HepG2 (cell line): ENCODE data around the gene CDRT4. TPM values are rescaled to one million over a fixed set of nuclear protein-coding genes. Genes with fewer than 3 reads are reported as not detected.

Experiments used
- ATAC-seq: fragments of 200-7000 bp; cut with Tn5 transposase; 3 replicates; pipeline ENCODE4 v1.9.1; 2020; ENCODE audit warnings: mild to moderate bottlenecking, moderate library complexity
- BruUV-seq: library from RNA; stranded (reverse); fragments of 400-500 nt; replicated peaks from 2 replicates; lab custom pipeline; 2021; lab: Mats Ljungman, UMichigan
- CTCF ChIA-PET: fragments of 300-600 bp; formaldehyde crosslinking; extraction: SDS; loops from one replicate; lab custom pipeline; 2021; ENCODE audit warnings: low total read pairs, inconsistent platforms, low intra/inter-chr PET ratio; lab: Yijun Ruan, JAX
- POLR2A ChIA-PET: fragments of 350-600 bp; sonication (Branson Sonifier 250); formaldehyde crosslinking; loops from one replicate; lab custom pipeline; 2020; ENCODE audit warnings: antibody characterized with exemption, inconsistent platforms; lab: Yijun Ruan, JAX
- DNase-seq: peaks from one replicate; pipeline ENCODE4 v3.0.0-alpha.2; 2015; ENCODE audit warnings: low spot score
- FAIRE-seq: peaks from 3 replicates; lab custom pipeline; 2011; peaks lifted over from hg19 to GRCh38; lab: Jason Lieb, UNC
- H2AFZ ChIP-seq: one replicate; pipeline ENCODE4 v1.6.1; 2011; ENCODE audit warnings: low read length, inconsistent platforms
- H3K27ac ChIP-seq: fragments of 300-600 bp; 3 replicates; pipeline ENCODE4 v1.8.0; 2011; ENCODE audit warnings: mixed run types, mild to moderate bottlenecking, mixed read lengths, low read length, inconsistent platforms; ENCODE audit not compliant: insufficient read depth; ENCODE audit errors: extremely low read length
- H3K27me3 ChIP-seq, 2 experiments: fragments of 200-600 bp in 1 of 2; 2 replicates in 1 of 2; 3 replicates in 1 of 2; pipeline versions ENCODE4 v1.6.0 to v1.8.0; 2011; ENCODE audit warnings: low read length in 2 of 2, mild to moderate bottlenecking in 2 of 2, moderate library complexity in 2 of 2, inconsistent platforms in 1 of 2; ENCODE audit not compliant: insufficient read depth in 2 of 2, control insufficient read depth in 1 of 2
- H3K36me3 ChIP-seq, 2 experiments: fragments of 200-600 bp in 1 of 2; replicated peaks in 1 of 2; 2 replicates in 1 of 2; 3 replicates in 1 of 2; pipeline versions ENCODE4 v1.5.1 to v1.8.0; 2011; ENCODE audit warnings: low read length in 2 of 2, inconsistent platforms in 1 of 2; ENCODE audit not compliant: insufficient read depth in 2 of 2, control insufficient read depth in 1 of 2
- H3K4me1 ChIP-seq: 2 replicates; pipeline ENCODE4 v1.5.1; 2012; ENCODE audit warnings: low read length, inconsistent platforms; ENCODE audit not compliant: insufficient read depth
- H3K4me2 ChIP-seq: 2 replicates; pipeline ENCODE4 v1.6.0; 2011; ENCODE audit warnings: low read depth, low read length, inconsistent platforms
- H3K4me3 ChIP-seq, 3 experiments: fragments of 200-600 bp in 1 of 3; sonication (generic), shearing (Covaris generic) in 1 of 3; replicated peaks in 1 of 3; 2 replicates each; pipeline ENCODE4 v1.5.1; 2011 to 2016; ENCODE audit warnings: low read length in 3 of 3, inconsistent platforms in 2 of 3, low read depth in 2 of 3, mild to moderate bottlenecking in 2 of 3, control low read depth in 1 of 3, mixed read lengths in 1 of 3; ENCODE audit not compliant: insufficient read depth in 1 of 3
- H3K79me2 ChIP-seq: one replicate; pipeline ENCODE4 v1.6.1; 2011; ENCODE audit warnings: low read length, inconsistent platforms; ENCODE audit not compliant: insufficient read depth
- H3K9ac ChIP-seq: 2 replicates; pipeline ENCODE4 v1.6.0; 2011; ENCODE audit warnings: mild to moderate bottlenecking, low read depth, low read length, inconsistent platforms; ENCODE audit not compliant: insufficient read depth
- H3K9me3 ChIP-seq: 2 replicates; pipeline ENCODE4 v1.5.1; 2012; ENCODE audit warnings: mild to moderate bottlenecking, low read length
- H4K20me1 ChIP-seq: 2 replicates; pipeline ENCODE4 v1.6.0; 2011; ENCODE audit warnings: inconsistent platforms, mild to moderate bottlenecking, low read length, moderate library complexity; ENCODE audit not compliant: insufficient read depth
- FOXP4 ChIP-seq: sonication (generic); formaldehyde crosslinking; IDR thresholded peaks from 2 replicates; pipeline ENCODE4 v1.4.0; 2020; ENCODE audit warnings: missing genetic modification reagents
- MAFF ChIP-seq: IDR thresholded peaks from 2 replicates; pipeline ENCODE4 v1.6.1; 2011; ENCODE audit warnings: low read depth, low read length, improper control_type of control experiment
- SYNCRIP ChIP-seq: fragments of 200-400 bp; formaldehyde crosslinking; IDR thresholded peaks from 2 replicates; pipeline ENCODE4 v1.6.1; 2018; ENCODE audit warnings: mild to moderate bottlenecking, low read depth, low read length; ENCODE audit not compliant: insufficient read depth
- ZFP1 ChIP-seq: IDR thresholded peaks from 2 replicates; pipeline ENCODE4 v1.6.1; 2016
- ZNF138 ChIP-seq: sonication (generic); formaldehyde crosslinking; IDR thresholded peaks from 2 replicates; pipeline ENCODE4 v1.5.0; 2020; ENCODE audit warnings: mild to moderate bottlenecking, low read depth, missing genetic modification reagents
- ZNF264 ChIP-seq: sonication (generic); formaldehyde crosslinking; IDR thresholded peaks from 2 replicates; pipeline ENCODE4 v1.4.0; 2020; ENCODE audit warnings: missing genetic modification reagents
- ZNF503 ChIP-seq: sonication (generic); formaldehyde crosslinking; IDR thresholded peaks from 2 replicates; pipeline ENCODE4 v1.4.0; 2020; ENCODE audit warnings: missing genetic modification reagents
- ZNF569 ChIP-seq: sonication (generic); formaldehyde crosslinking; IDR thresholded peaks from 2 replicates; pipeline ENCODE4 v1.5.0; 2020; ENCODE audit warnings: mild to moderate bottlenecking, missing genetic modification reagents, moderate library complexity, borderline replicate concordance
- ZSCAN29 ChIP-seq: sonication (generic); formaldehyde crosslinking; conservative IDR thresholded peaks from 2 replicates; pipeline ENCODE4 v1.4.0; 2020; ENCODE audit warnings: mild to moderate bottlenecking, missing genetic modification reagents
- ZXDC ChIP-seq: sonication (generic); formaldehyde crosslinking; IDR thresholded peaks from 2 replicates; pipeline ENCODE4 v1.5.0; 2020; ENCODE audit warnings: mild to moderate bottlenecking, missing genetic modification reagents
- WGBS: methylation state at CpG from one replicate; pipeline ENCODE4 v1.1.6; 2017; ENCODE audit warnings: low lambda C conversion rate; 5-methylcytosine and 5-hydroxymethylcytosine counted together
- in situ Hi-C: cut with HindIII; loops from 2 replicates; pipeline ENCODE4 v1.10.0; 2017; ENCODE audit warnings: low pct_unique_long_range_greater_than_20kb; ENCODE audit not compliant: extremely low pct_ligation_motif_present
- intact Hi-C: fragments of 100-400 bp; cut with micrococcal nuclease; formaldehyde crosslinking; loops from one replicate; pipeline ENCODE4 v1.10.0; 2022; ENCODE audit not compliant: unreplicated experiment
- polyA plus RNA-seq, 8 experiments: library from polyadenylated mRNA; depleted of rRNA in 3 of 8; stranded (reverse) in 7 of 8; unstranded in 1 of 8; fragments of >200 nt; fragmentation: Illumina TruSeq in 4 of 8; extraction: Trizol in 4 of 8; gene quantifications; 2 replicates each; pipeline versions ENCODE4 v1.2.1 to v1.2.3, GENCODE V29; 2011 to 2016; ENCODE audit warnings: low read depth in 4 of 8, missing spikeins in 1 of 8, mixed read lengths in 1 of 8; ENCODE audit not compliant: insufficient read depth in 1 of 8
- total RNA-seq, 5 experiments: library from RNA; depleted of rRNA; stranded (reverse); fragments of >200 nt; fragmentation: Illumina TruSeq; extraction: Trizol; gene quantifications; 2 replicates each; pipeline ENCODE4 v1.2.3, GENCODE V29; 2016; ENCODE audit warnings: low read depth in 1 of 5
- TF ChIP-seq, protein P1 (sequence below): sonication (generic); formaldehyde crosslinking; IDR thresholded peaks from 2 replicates; pipeline ENCODE4 v1.4.0; 2020; ENCODE audit warnings: missing genetic modification reagents, borderline replicate concordance

The CDRT4 gene
- total and polyA plus RNA-seq, 2 of the 13 experiments (the other 11 are each of a cell fraction or from before 2014, with no cell fraction given), result 5.8 to 12.1 TPM

GRCh38 chr17:15511142-15511541, 43.7 kb upstream of the CDRT4 start:
- 95% methylated on average over 2 of the region's 2 CpGs for WGBS
- ATAC-seq (no peak), FAIRE-seq (no peak), DNase-seq (no peak)
- Histone ChIP-seq H3K9me3 (no peaks in the 10 kb centered on the region), H3K4me1 (peaks cover 16% of the 10 kb centered on the region), H3K4me2 (no peak overlapping the region), H3K36me3 (peaks cover 14 to 63% of the 10 kb centered on the region in 2 experiments), H3K27ac (no peak overlapping the region), H3K79me2 (no peaks in the 10 kb centered on the region), H4K20me1 (peaks cover 2% of the 10 kb centered on the region; the same call in 1 of the 2 replicates), H3K27me3 (no peaks in the 10 kb centered on the region), H3K9ac (no peak overlapping the region), H2AFZ (no peak overlapping the region)
- POLR2A ChIA-PET, result no interaction called here
- no TSS peak for BruUV-seq
- CTCF ChIA-PET, result no interaction called here
- TF ChIP-seq ZFP1 (CRISPR knock-in tag) (no peak), ZXDC (CRISPR knock-in tag) (no peak), ZNF138 (CRISPR knock-in tag) (no peak), MAFF (no peak), ZSCAN29 (CRISPR knock-in tag) (no peak), ZNF569 (CRISPR knock-in tag) (no peak)
- TF ChIP-seq, all 625 proteins: peak for 0
- H3K4me3 ChIP-seq, result no peak overlapping the region
- intact Hi-C loops, result no loop called here
- in situ Hi-C loops, result no loop called here

- peaks cover 11 to 55% of the 10 kb centered on the region in 2 experiments for H3K36me3 ChIP-seq
- H3K27me3 ChIP-seq, result no peaks in the 10 kb centered on the region
- no peak overlapping the region for H3K27ac ChIP-seq
- BruUV-seq, result no TSS peak
- ChIA-PET POLR2A (no interaction called here), CTCF (no interaction called here)
- no peak overlapping the region for H3K9ac ChIP-seq
- in situ Hi-C loops, result no loop called here
- intact Hi-C loops, result no loop called here
- H3K4me2 ChIP-seq, result no peak overlapping the region
- 94% methylated on average over 3 of the region's 3 CpGs for WGBS
- H4K20me1 ChIP-seq, result peaks cover 2% of the 10 kb centered on the region; the same call in 1 of the 2 replicates
- H3K9me3 ChIP-seq, result no peaks in the 10 kb centered on the region
- DNase-seq, result no peak
- H3K4me1 ChIP-seq, result peaks cover 14% of the 10 kb centered on the region
- H3K79me2 ChIP-seq, result no peaks in the 10 kb centered on the region
- H2AFZ ChIP-seq, result no peak overlapping the region
- FAIRE-seq, result no peak
- H3K4me3 ChIP-seq, result no peak overlapping the region
- no peak for ATAC-seq
- TF ChIP-seq SYNCRIP (no peak), FOXP4 (no peak), ZNF503 (CRISPR knock-in tag) (no peak), ZNF264 (CRISPR knock-in tag) (no peak)
- TF ChIP-seq, protein P1, sequence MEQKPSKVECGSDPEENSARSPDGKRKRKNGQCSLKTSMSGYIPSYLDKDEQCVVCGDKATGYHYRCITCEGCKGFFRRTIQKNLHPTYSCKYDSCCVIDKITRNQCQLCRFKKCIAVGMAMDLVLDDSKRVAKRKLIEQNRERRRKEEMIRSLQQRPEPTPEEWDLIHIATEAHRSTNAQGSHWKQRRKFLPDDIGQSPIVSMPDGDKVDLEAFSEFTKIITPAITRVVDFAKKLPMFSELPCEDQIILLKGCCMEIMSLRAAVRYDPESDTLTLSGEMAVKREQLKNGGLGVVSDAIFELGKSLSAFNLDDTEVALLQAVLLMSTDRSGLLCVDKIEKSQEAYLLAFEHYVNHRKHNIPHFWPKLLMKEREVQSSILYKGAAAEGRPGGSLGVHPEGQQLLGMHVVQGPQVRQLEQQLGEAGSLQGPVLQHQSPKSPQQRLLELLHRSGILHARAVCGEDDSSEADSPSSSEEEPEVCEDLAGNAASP (CRISPR knock-in tag), result no peak
Measured at GRCh38 chr17:15510361-15510760, 42.9 kb upstream of the CDRT4 start.
